HepG2 (cell line): ENCODE data around the gene PTK7. TPM values are rescaled to one million over a fixed set of nuclear protein-coding genes. Genes with fewer than 3 reads are reported as not detected.

Experiments used
- BATF2 ChIP-seq: sonication (generic); formaldehyde crosslinking; IDR thresholded peaks from 2 replicates; pipeline ENCODE4 v1.8.0; 2022; ENCODE audit warnings: mild to moderate bottlenecking, missing genetic modification reagents, moderate library complexity
- BORCS8-MEF2B ChIP-seq: sonication (generic); formaldehyde crosslinking; IDR thresholded peaks from 2 replicates; pipeline ENCODE4 v1.8.0; 2022; ENCODE audit warnings: mild to moderate bottlenecking, missing genetic modification reagents
- KLF16 ChIP-seq, 2 experiments: sonication (generic) in 1 of 2; formaldehyde crosslinking in 1 of 2; IDR thresholded peaks; 2 replicates each; pipeline versions ENCODE4 v1.6.1 to v1.8.0; 2016 to 2023; ENCODE audit warnings: missing genetic modification reagents in 2 of 2, missing compliant biosample characterization in 1 of 2
- PATZ1 ChIP-seq: sonication (generic); formaldehyde crosslinking; IDR thresholded peaks from 2 replicates; pipeline ENCODE4 v1.4.0; 2020; ENCODE audit warnings: missing genetic modification reagents
- RCOR2 ChIP-seq: IDR thresholded peaks from 2 replicates; pipeline ENCODE4 v1.6.1; 2016; ENCODE audit warnings: missing biosample characterization, missing genetic modification reagents
- SNAI1 ChIP-seq: sonication (generic); formaldehyde crosslinking; IDR thresholded peaks from 2 replicates; pipeline ENCODE4 v1.5.0; 2020; ENCODE audit warnings: mild to moderate bottlenecking, missing genetic modification reagents, borderline replicate concordance
- TBX3 ChIP-seq: fragments of 450-650 bp; IDR thresholded peaks from 2 replicates; pipeline ENCODE4 v1.6.1; 2017; ENCODE audit warnings: antibody characterized with exemption, mild to moderate bottlenecking, inconsistent platforms, borderline replicate concordance
- ZKSCAN8 ChIP-seq: IDR thresholded peaks from 2 replicates; pipeline ENCODE4 v1.6.1; 2016; ENCODE audit warnings: borderline replicate concordance, missing genetic modification reagents, missing compliant biosample characterization
- ZNF768 ChIP-seq: sonication (generic); formaldehyde crosslinking; IDR thresholded peaks from 2 replicates; pipeline ENCODE4 v1.4.0; 2020; ENCODE audit warnings: missing genetic modification reagents
- polyA plus RNA-seq, 8 experiments: library from polyadenylated mRNA; depleted of rRNA in 3 of 8; stranded (reverse) in 7 of 8; unstranded in 1 of 8; fragments of >200 nt; fragmentation: Illumina TruSeq in 4 of 8; extraction: Trizol in 4 of 8; gene quantifications; 2 replicates each; pipeline versions ENCODE4 v1.2.1 to v1.2.3, GENCODE V29; 2011 to 2016; ENCODE audit warnings: low read depth in 4 of 8, missing spikeins in 1 of 8, mixed read lengths in 1 of 8; ENCODE audit not compliant: insufficient read depth in 1 of 8
- total RNA-seq, 5 experiments: library from RNA; depleted of rRNA; stranded (reverse); fragments of >200 nt; fragmentation: Illumina TruSeq; extraction: Trizol; gene quantifications; 2 replicates each; pipeline ENCODE4 v1.2.3, GENCODE V29; 2016; ENCODE audit warnings: low read depth in 1 of 5
- TF ChIP-seq, protein P1 (sequence below): sonication (generic); formaldehyde crosslinking; IDR thresholded peaks from 2 replicates; pipeline ENCODE4 v1.4.0; 2020; ENCODE audit warnings: missing genetic modification reagents
- TF ChIP-seq, protein P2 (sequence below): sonication (generic); formaldehyde crosslinking; IDR thresholded peaks from 2 replicates; pipeline ENCODE4 v1.4.0; 2020; ENCODE audit warnings: missing genetic modification reagents
- TF ChIP-seq, protein P3 (sequence below): sonication (generic); formaldehyde crosslinking; IDR thresholded peaks from 2 replicates; pipeline ENCODE4 v1.5.0; 2020; ENCODE audit warnings: missing genetic modification reagents, mild to moderate bottlenecking, borderline replicate concordance
- TF ChIP-seq, protein P4 (sequence below): sonication (generic); formaldehyde crosslinking; IDR thresholded peaks from 2 replicates; pipeline ENCODE4 v1.5.0; 2020; ENCODE audit warnings: mild to moderate bottlenecking, low read depth, missing genetic modification reagents, borderline replicate concordance
- TF ChIP-seq, protein P5 (sequence below): IDR thresholded peaks from 2 replicates; pipeline ENCODE4 v1.6.1; 2016

The PTK7 gene
- total and polyA plus RNA-seq, 2 of the 13 experiments (the other 11 are each of a cell fraction or from before 2014, with no cell fraction given) = 98.5 to 99.8 TPM

GRCh38 chr6:43143235-43144128, 67.4 kb downstream of the PTK7 start (continued):
- TF ChIP-seq, protein P1, sequence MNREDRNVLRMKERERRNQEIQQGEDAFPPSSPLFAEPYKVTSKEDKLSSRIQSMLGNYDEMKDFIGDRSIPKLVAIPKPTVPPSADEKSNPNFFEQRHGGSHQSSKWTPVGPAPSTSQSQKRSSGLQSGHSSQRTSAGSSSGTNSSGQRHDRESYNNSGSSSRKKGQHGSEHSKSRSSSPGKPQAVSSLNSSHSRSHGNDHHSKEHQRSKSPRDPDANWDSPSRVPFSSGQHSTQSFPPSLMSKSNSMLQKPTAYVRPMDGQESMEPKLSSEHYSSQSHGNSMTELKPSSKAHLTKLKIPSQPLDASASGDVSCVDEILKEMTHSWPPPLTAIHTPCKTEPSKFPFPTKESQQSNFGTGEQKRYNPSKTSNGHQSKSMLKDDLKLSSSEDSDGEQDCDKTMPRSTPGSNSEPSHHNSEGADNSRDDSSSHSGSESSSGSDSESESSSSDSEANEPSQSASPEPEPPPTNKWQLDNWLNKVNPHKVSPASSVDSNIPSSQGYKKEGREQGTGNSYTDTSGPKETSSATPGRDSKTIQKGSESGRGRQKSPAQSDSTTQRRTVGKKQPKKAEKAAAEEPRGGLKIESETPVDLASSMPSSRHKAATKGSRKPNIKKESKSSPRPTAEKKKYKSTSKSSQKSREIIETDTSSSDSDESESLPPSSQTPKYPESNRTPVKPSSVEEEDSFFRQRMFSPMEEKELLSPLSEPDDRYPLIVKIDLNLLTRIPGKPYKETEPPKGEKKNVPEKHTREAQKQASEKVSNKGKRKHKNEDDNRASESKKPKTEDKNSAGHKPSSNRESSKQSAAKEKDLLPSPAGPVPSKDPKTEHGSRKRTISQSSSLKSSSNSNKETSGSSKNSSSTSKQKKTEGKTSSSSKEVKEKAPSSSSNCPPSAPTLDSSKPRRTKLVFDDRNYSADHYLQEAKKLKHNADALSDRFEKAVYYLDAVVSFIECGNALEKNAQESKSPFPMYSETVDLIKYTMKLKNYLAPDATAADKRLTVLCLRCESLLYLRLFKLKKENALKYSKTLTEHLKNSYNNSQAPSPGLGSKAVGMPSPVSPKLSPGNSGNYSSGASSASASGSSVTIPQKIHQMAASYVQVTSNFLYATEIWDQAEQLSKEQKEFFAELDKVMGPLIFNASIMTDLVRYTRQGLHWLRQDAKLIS (CRISPR knock-in tag) = 0 out of 2 replicates have a peak, but pooled peaks have one; percentile 37
- TF ChIP-seq TBX3 (no peak), ZNF768 (CRISPR knock-in tag) (peak; percentile 75; the same call in 1 of the 2 replicates), ZKSCAN8 (CRISPR knock-in tag) (peak; percentile 78; the same call in 1 of the 2 replicates), PATZ1 (CRISPR knock-in tag) (peak; percentile 85), RCOR2 (peak; percentile 58; the same call in 1 of the 2 replicates), BORCS8-MEF2B (CRISPR knock-in tag) (peak; percentile 77; the same call in 1 of the 2 replicates), BATF2 (CRISPR knock-in tag) (no peak), SNAI1 (CRISPR knock-in tag) (peak; percentile 38; the same call in 1 of the 2 replicates), KLF16 (CRISPR knock-in tag; IDR thresholded peaks at IDR 0.05) (peak in 1 of 2 experiments; percentile 84; a peak in 1 of 4 replicates)
- TF ChIP-seq, protein P2, sequence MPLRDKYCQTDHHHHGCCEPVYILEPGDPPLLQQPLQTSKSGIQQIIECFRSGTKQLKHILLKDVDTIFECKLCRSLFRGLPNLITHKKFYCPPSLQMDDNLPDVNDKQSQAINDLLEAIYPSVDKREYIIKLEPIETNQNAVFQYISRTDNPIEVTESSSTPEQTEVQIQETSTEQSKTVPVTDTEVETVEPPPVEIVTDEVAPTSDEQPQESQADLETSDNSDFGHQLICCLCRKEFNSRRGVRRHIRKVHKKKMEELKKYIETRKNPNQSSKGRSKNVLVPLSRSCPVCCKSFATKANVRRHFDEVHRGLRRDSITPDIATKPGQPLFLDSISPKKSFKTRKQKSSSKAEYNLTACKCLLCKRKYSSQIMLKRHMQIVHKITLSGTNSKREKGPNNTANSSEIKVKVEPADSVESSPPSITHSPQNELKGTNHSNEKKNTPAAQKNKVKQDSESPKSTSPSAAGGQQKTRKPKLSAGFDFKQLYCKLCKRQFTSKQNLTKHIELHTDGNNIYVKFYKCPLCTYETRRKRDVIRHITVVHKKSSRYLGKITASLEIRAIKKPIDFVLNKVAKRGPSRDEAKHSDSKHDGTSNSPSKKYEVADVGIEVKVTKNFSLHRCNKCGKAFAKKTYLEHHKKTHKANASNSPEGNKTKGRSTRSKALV = peak; percentile 70; the same call in 1 of the 2 replicates
- TF ChIP-seq, protein P3, sequence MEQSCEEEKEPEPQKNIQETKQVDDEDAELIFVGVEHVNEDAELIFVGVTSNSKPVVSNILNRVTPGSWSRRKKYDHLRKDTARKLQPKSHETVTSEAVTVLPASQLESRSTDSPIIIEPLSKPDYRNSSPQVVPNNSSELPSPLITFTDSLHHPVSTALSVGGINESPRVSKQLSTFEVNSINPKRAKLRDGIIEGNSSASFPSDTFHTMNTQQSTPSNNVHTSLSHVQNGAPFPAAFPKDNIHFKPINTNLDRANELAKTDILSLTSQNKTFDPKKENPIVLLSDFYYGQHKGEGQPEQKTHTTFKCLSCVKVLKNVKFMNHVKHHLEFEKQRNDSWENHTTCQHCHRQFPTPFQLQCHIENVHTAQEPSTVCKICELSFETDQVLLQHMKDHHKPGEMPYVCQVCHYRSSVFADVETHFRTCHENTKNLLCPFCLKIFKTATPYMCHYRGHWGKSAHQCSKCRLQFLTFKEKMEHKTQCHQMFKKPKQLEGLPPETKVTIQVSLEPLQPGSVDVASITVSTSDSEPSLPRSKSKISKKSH (CRISPR knock-in tag) = peak; percentile 70; the same call in 1 of the 2 replicates
- TF ChIP-seq, protein P4, sequence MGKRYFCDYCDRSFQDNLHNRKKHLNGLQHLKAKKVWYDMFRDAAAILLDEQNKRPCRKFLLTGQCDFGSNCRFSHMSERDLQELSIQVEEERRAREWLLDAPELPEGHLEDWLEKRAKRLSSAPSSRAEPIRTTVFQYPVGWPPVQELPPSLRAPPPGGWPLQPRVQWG (CRISPR knock-in tag) = no peak
- TF ChIP-seq, protein P5, sequence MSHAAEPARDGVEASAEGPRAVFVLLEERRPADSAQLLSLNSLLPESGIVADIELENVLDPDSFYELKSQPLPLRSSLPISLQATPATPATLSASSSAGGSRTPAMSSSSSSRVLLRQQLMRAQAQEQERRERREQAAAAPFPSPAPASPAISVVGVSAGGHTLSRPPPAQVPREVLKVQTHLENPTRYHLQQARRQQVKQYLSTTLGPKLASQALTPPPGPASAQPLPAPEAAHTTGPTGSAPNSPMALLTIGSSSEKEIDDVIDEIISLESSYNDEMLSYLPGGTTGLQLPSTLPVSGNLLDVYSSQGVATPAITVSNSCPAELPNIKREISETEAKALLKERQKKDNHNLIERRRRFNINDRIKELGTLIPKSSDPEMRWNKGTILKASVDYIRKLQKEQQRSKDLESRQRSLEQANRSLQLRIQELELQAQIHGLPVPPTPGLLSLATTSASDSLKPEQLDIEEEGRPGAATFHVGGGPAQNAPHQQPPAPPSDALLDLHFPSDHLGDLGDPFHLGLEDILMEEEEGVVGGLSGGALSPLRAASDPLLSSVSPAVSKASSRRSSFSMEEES (CRISPR knock-in tag) = no peak; the same call in 1 of the 2 replicates
